Type B pancreatic cell (in vitro differentiated cells): ENCODE results near the gene GUCY1A1. TPM values are rescaled to one million over a fixed set of nuclear protein-coding genes. Genes with fewer than 3 reads are reported as not detected.
A peak's percentile ranks its signal among the peaks of the same experiment; 100 is the strongest.

Experiments used
- DNase-seq: peaks from one replicate; pipeline ENCODE4 v3.0.0; 2021; ENCODE audit warnings: mixed read lengths; ENCODE audit not compliant: unreplicated experiment; ENCODE audit errors: extremely low spot score
- H3K27ac Mint-ChIP-seq: 2 replicates; pipeline ENCODE4 v1.8.0; 2021; ENCODE audit warnings: mild to moderate bottlenecking, mixed read lengths
- H3K27me3 Mint-ChIP-seq: 2 replicates; pipeline ENCODE4 v1.8.0; 2021; ENCODE audit warnings: mixed read lengths
- H3K36me3 Mint-ChIP-seq: 2 replicates; pipeline ENCODE4 v1.8.0; 2021; ENCODE audit warnings: mixed read lengths
- H3K4me1 Mint-ChIP-seq: one replicate; pipeline ENCODE4 v1.8.0; 2021; ENCODE audit warnings: mixed read lengths; ENCODE audit not compliant: unreplicated experiment
- H3K4me3 Mint-ChIP-seq: 2 replicates; pipeline ENCODE4 v1.8.0; 2021; ENCODE audit warnings: mild to moderate bottlenecking, mixed read lengths
- H3K9me3 Mint-ChIP-seq: 2 replicates; pipeline ENCODE4 v1.8.0; 2021; ENCODE audit warnings: mixed read lengths
- CTCF ChIP-seq: fragments of 200-600 bp; sonication (generic); conservative IDR thresholded peaks from 2 replicates; pipeline ENCODE4 v1.5.0; 2021; ENCODE audit warnings: antibody characterized with exemption, mild to moderate bottlenecking
- total RNA-seq: library from RNA; stranded (reverse); gene quantifications from 2 replicates; pipeline ENCODE4 v1.2.1, GENCODE V29; 2021; ENCODE audit warnings: low replicate concordance

Gene GUCY1A1
- total RNA-seq, 1 donor from 2014 or later, result 6.2 TPM

- H3K4me3 Mint-ChIP-seq, result no peak overlapping the region
- peak; percentile 30 for TF ChIP-seq CTCF
- no peaks in the 10 kb centered on the region for H3K4me1 Mint-ChIP-seq
- H3K36me3 Mint-ChIP-seq, result no peaks in the 10 kb centered on the region
- no peak for DNase-seq
- no peaks in the 10 kb centered on the region for H3K27me3 Mint-ChIP-seq
- H3K27ac Mint-ChIP-seq, result no peak overlapping the region
- H3K9me3 Mint-ChIP-seq, result no peaks in the 10 kb centered on the region
These were observed 75.8 kb downstream of the GUCY1A1 start for GRCh38 chr4:155742310-155743015.

GRCh38 chr4:155745984-155746383 lies 79.3 kb downstream of the GUCY1A1 start:
- Mint-ChIP-seq H3K27ac (no peak overlapping the region), H3K36me3 (no peaks in the 10 kb centered on the region), H3K4me1 (no peaks in the 10 kb centered on the region), H3K27me3 (no peaks in the 10 kb centered on the region), H3K9me3 (no peaks in the 10 kb centered on the region), H3K4me3 (no peak overlapping the region)
- DNase-seq, result no peak
- no peak for TF ChIP-seq CTCF

- no peak overlapping the region for H3K27ac Mint-ChIP-seq
- H3K27me3 Mint-ChIP-seq, result no peaks in the 10 kb centered on the region
- H3K4me3 Mint-ChIP-seq, result no peak overlapping the region
- TF ChIP-seq CTCF, result no peak
- no peaks in the 10 kb centered on the region for H3K36me3 Mint-ChIP-seq
- H3K4me1 Mint-ChIP-seq, result no peaks in the 10 kb centered on the region
- no peak for DNase-seq
- no peaks in the 10 kb centered on the region for H3K9me3 Mint-ChIP-seq
These were observed 81.4 kb downstream of the GUCY1A1 start for GRCh38 chr4:155748039-155748438.

GRCh38 chr4:155749041-155749440 lies 82.4 kb downstream of the GUCY1A1 start:
- Mint-ChIP-seq H3K27ac (no peak overlapping the region), H3K9me3 (no peaks in the 10 kb centered on the region), H3K27me3 (no peaks in the 10 kb centered on the region), H3K36me3 (no peaks in the 10 kb centered on the region), H3K4me3 (no peak overlapping the region), H3K4me1 (no peaks in the 10 kb centered on the region)
- no peak for TF ChIP-seq CTCF
- DNase-seq, result no peak

- Mint-ChIP-seq H3K4me3 (no peak overlapping the region), H3K4me1 (no peaks in the 10 kb centered on the region)
- DNase-seq, result no peak
These were observed 84.9 kb downstream of the GUCY1A1 start for GRCh38 chr4:155751569-155751968.

More at GRCh38 chr4:155751569-155751968, 84.9 kb downstream of the GUCY1A1 start:
- Mint-ChIP-seq H3K36me3 (no peaks in the 10 kb centered on the region), H3K27ac (no peak overlapping the region), H3K9me3 (no peaks in the 10 kb centered on the region), H3K27me3 (no peaks in the 10 kb centered on the region)
- no peak for TF ChIP-seq CTCF
